Measurements from ENCODE around the gene NDRG3.

The NDRG3 gene

DNA sequence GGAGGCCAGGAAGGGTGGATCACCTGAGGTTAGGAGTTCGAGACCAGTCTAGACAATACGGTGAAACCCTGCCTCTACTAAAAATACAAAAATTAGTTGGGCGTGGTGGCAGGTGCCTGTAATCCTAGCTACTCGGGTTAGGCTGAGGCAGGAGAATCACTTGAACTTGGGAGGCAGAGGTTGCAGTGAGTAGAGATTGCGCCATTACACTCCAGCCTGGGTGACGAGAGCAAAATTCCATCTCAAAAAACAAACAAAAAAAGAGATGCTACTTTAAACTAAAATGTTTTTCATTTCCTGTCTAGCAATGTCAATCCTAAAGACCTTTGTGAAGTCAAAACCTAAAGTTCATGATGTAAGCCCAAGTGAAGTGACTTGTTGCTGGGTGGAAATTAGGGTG, 14.8 kb upstream of the NDRG3 start:
- H3K27me3 ChIP-seq (ENCODE audit: insufficient read depth, low read length, poor library complexity), result no peaks in the 10 kb centered on the region
- WGBS (ENCODE audit: extremely low coverage, insufficient coverage, low lambda C conversion rate), result no CpG with 5 or more reads among the region's 6 CpGs
- H3K79me1 ChIP-seq (ENCODE audit: low read length), result no peaks in the 10 kb centered on the region
- H3K4ac ChIP-seq (ENCODE audit: low read depth, low read length), result no peak overlapping the region
- no peak for DNase-seq
- no peak overlapping the region for H2BK5ac ChIP-seq (ENCODE audit: low read length)
- no peak overlapping the region for H3K4me3 ChIP-seq (ENCODE audit: low read length)
- no peaks in the 10 kb centered on the region for H3K4me1 ChIP-seq (ENCODE audit: control insufficient read depth, low read depth, low read length)
- H3K23ac ChIP-seq (ENCODE audit: low read length), result no peak overlapping the region
- H4K5ac ChIP-seq (ENCODE audit: low read length), result no peak overlapping the region
- no peak overlapping the region for H2BK15ac ChIP-seq (replicated peaks; ENCODE audit: low read depth)
- H3K36me3 ChIP-seq (ENCODE audit: control insufficient read depth, insufficient read depth, low read length), result peaks cover 5% of the 10 kb centered on the region
- no peak overlapping the region for H2BK120ac ChIP-seq (ENCODE audit: low read depth, low read length)
- no peak overlapping the region for H3K56ac ChIP-seq (ENCODE audit: low read length)
- no peak overlapping the region for H3K9ac ChIP-seq (ENCODE audit: low read length)
- no peak overlapping the region for H4K8ac ChIP-seq (ENCODE audit: low read depth, low read length)
- H2AK5ac ChIP-seq (ENCODE audit: low read length), result no peak overlapping the region
- H3K4me2 ChIP-seq (ENCODE audit: low read length), result no peak overlapping the region
- H3K18ac ChIP-seq (ENCODE audit: low read length), result no peak overlapping the region
- no peaks in the 10 kb centered on the region for H3K79me2 ChIP-seq (ENCODE audit: control insufficient read depth, insufficient read depth, low read length)
- H3K27ac ChIP-seq (ENCODE audit: low read depth, low read length), result no peak overlapping the region

DNA sequence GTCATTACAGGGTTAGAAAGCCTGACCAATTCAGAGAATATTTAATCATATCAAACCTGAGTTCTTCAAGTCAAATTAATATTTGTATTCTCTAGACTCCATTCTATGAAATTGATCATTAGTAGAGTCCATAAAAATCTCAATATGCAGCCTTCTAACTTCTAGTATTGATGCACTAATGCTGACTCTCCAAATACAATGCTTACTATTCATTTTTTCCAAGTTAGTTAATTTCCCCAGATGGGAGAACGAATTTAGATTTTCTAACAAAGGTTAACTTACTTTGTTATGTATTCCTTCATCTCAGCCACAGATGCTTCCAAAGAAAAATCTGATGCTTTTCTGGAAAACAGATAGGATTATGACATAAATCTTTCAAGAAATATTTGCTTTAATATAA, 12.4 kb upstream of the NDRG3 start:
- Histone ChIP-seq H2BK5ac (ENCODE audit: low read length) (no peak overlapping the region), H2BK15ac (replicated peaks; ENCODE audit: low read depth) (no peak overlapping the region), H3K79me2 (ENCODE audit: control insufficient read depth, insufficient read depth, low read length) (no peaks in the 10 kb centered on the region), H3K4me1 (ENCODE audit: control insufficient read depth, low read depth, low read length) (no peaks in the 10 kb centered on the region), H3K4me2 (ENCODE audit: low read length) (no peak overlapping the region), H3K79me1 (ENCODE audit: low read length) (no peaks in the 10 kb centered on the region), H3K56ac (ENCODE audit: low read length) (no peak overlapping the region), H3K27ac (ENCODE audit: low read depth, low read length) (no peak overlapping the region), H3K36me3 (ENCODE audit: control insufficient read depth, insufficient read depth, low read length) (peaks cover 8% of the 10 kb centered on the region), H3K4me3 (ENCODE audit: low read length) (no peak overlapping the region), H3K27me3 (ENCODE audit: insufficient read depth, low read length, poor library complexity) (no peaks in the 10 kb centered on the region), H3K18ac (ENCODE audit: low read length) (no peak overlapping the region), H3K9ac (ENCODE audit: low read length) (no peak overlapping the region), H3K23ac (ENCODE audit: low read length) (no peak overlapping the region), H2AK5ac (ENCODE audit: low read length) (no peak overlapping the region), H2BK120ac (ENCODE audit: low read depth, low read length) (no peak overlapping the region), H3K4ac (ENCODE audit: low read depth, low read length) (no peak overlapping the region), H4K5ac (ENCODE audit: low read length) (no peak overlapping the region), H4K8ac (ENCODE audit: low read depth, low read length) (no peak overlapping the region)
- no CpG with 5 or more reads among the region's 1 CpG for WGBS (ENCODE audit: extremely low coverage, insufficient coverage, low lambda C conversion rate)
- no peak for DNase-seq

DNA sequence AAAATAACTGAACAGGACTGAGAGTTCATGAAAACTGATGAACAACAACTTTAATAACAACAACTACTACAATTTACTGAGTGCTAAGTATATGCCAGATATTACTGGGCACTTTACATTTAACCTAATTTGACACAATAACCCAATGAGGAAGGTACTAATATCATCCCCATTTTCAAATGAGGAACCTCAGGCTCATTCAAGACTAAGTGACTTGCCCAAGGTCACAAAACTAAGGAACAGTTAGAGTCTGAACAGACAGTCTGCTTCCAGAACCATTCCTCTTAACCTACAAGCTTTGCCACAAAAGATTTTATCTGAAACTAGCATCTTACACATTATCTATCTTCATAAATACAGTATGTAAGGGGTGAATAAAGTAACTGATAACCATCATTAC, 10.6 kb upstream of the NDRG3 start:
- no peaks in the 10 kb centered on the region for H3K79me1 ChIP-seq (ENCODE audit: low read length)
- no peak overlapping the region for H2AK5ac ChIP-seq (ENCODE audit: low read length)
- H4K8ac ChIP-seq (ENCODE audit: low read depth, low read length), result no peak overlapping the region
- DNase-seq, result no peak
- H2BK5ac ChIP-seq (ENCODE audit: low read length), result no peak overlapping the region
- no peaks in the 10 kb centered on the region for H3K4me1 ChIP-seq (ENCODE audit: control insufficient read depth, low read depth, low read length)
- H3K27ac ChIP-seq (ENCODE audit: low read depth, low read length), result no peak overlapping the region
- no peak overlapping the region for H2BK120ac ChIP-seq (ENCODE audit: low read depth, low read length)
- no peaks in the 10 kb centered on the region for H3K79me2 ChIP-seq (ENCODE audit: control insufficient read depth, insufficient read depth, low read length)
- H3K27me3 ChIP-seq (ENCODE audit: insufficient read depth, low read length, poor library complexity), result no peaks in the 10 kb centered on the region
- H3K56ac ChIP-seq (ENCODE audit: low read length), result no peak overlapping the region
- no peak overlapping the region for H3K23ac ChIP-seq (ENCODE audit: low read length)
- no peak overlapping the region for H3K4ac ChIP-seq (ENCODE audit: low read depth, low read length)
- H3K4me3 ChIP-seq (ENCODE audit: low read length), result no peak overlapping the region
- H3K4me2 ChIP-seq (ENCODE audit: low read length), result no peak overlapping the region
- peaks cover 11% of the 10 kb centered on the region for H3K36me3 ChIP-seq (ENCODE audit: control insufficient read depth, insufficient read depth, low read length)
- H3K9ac ChIP-seq (ENCODE audit: low read length), result no peak overlapping the region
- H3K18ac ChIP-seq (ENCODE audit: low read length), result no peak overlapping the region
- no peak overlapping the region for H2BK15ac ChIP-seq (replicated peaks; ENCODE audit: low read depth)
- no peak overlapping the region for H4K5ac ChIP-seq (ENCODE audit: low read length)

DNA sequence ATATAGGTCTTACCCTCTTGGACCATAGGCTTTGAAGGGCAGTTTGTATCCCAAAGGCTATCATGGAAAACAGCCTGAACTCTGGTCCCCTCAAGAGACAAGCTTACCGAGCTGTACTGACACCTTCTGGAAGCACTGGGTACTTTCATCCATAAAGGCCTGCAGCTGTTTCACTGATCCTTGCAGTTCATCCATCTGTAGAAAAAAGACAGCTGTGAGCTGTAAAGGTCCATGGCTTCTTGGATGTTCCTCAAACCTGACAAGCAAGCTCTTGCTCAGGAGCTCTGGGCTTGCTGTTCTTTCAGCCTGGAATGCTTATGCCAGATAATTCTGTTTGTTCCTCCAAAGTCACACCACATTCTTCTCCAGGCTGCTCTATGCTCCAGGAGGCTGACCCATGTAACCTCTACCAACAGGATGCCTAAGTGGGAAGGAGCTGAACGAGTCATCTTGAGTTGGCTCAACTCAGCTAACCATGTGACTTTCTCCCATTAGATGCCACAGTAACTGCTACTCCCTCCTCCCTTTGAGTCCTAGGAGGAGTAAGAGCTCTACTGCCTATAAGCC, 8.8 kb upstream of the NDRG3 start:
- Histone ChIP-seq H2BK15ac (replicated peaks; ENCODE audit: low read depth) (no peak overlapping the region), H3K36me3 (ENCODE audit: control insufficient read depth, insufficient read depth, low read length) (peaks cover 11% of the 10 kb centered on the region), H3K4me3 (ENCODE audit: low read length) (no peak overlapping the region), H3K4me1 (ENCODE audit: control insufficient read depth, low read depth, low read length) (no peaks in the 10 kb centered on the region), H3K4ac (ENCODE audit: low read depth, low read length) (no peak overlapping the region), H2BK5ac (ENCODE audit: low read length) (no peak overlapping the region), H3K79me1 (ENCODE audit: low read length) (no peaks in the 10 kb centered on the region), H3K18ac (ENCODE audit: low read length) (no peak overlapping the region), H3K27me3 (ENCODE audit: insufficient read depth, low read length, poor library complexity) (no peaks in the 10 kb centered on the region), H2AK5ac (ENCODE audit: low read length) (no peak overlapping the region), H3K27ac (ENCODE audit: low read depth, low read length) (no peak overlapping the region), H3K23ac (ENCODE audit: low read length) (no peak overlapping the region), H3K79me2 (ENCODE audit: control insufficient read depth, insufficient read depth, low read length) (no peaks in the 10 kb centered on the region), H3K56ac (ENCODE audit: low read length) (no peak overlapping the region), H2BK120ac (ENCODE audit: low read depth, low read length) (no peak overlapping the region), H3K4me2 (ENCODE audit: low read length) (no peak overlapping the region), H3K9ac (ENCODE audit: low read length) (no peak overlapping the region), H4K5ac (ENCODE audit: low read length) (no peak overlapping the region), H4K8ac (ENCODE audit: low read depth, low read length) (no peak overlapping the region)
- DNase-seq, result peak; percentile 86
- no CpG with 5 or more reads among the region's 2 CpGs for WGBS (ENCODE audit: extremely low coverage, insufficient coverage, low lambda C conversion rate)

DNA sequence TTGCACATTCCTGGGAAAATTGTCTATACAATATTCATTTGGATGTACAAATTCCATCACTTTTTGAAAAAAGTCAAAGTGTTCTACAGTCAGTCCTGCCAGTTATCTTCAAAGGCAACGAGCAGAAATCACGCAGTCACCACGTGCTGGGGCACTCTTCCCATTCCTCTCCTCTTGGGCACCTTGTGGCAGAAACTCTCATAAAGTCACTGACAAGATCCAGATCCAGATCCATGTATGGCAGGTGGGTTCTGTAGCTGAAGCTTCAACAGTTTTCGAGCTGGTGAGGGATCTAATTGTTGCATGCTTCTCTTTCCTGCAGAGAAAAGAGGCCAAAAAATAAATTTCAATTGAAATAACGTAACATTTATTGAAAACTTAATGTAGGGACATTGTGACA, 6.7 kb upstream of the NDRG3 start:
- peaks cover 11% of the 10 kb centered on the region for H3K36me3 ChIP-seq (ENCODE audit: control insufficient read depth, insufficient read depth, low read length)
- H2BK5ac ChIP-seq (ENCODE audit: low read length), result no peak overlapping the region
- H2BK15ac ChIP-seq (replicated peaks; ENCODE audit: low read depth), result no peak overlapping the region
- peak overlapping the region; percentile 28 for H3K27ac ChIP-seq (ENCODE audit: low read depth, low read length)
- no CpG with 5 or more reads among the region's 5 CpGs for WGBS (ENCODE audit: extremely low coverage, insufficient coverage, low lambda C conversion rate)
- H3K4ac ChIP-seq (ENCODE audit: low read depth, low read length), result no peak overlapping the region
- no peaks in the 10 kb centered on the region for H3K27me3 ChIP-seq (ENCODE audit: insufficient read depth, low read length, poor library complexity)
- H2AK5ac ChIP-seq (ENCODE audit: low read length), result no peak overlapping the region
- H4K5ac ChIP-seq (ENCODE audit: low read length), result no peak overlapping the region
- H3K4me1 ChIP-seq (ENCODE audit: control insufficient read depth, low read depth, low read length), result no peaks in the 10 kb centered on the region
- H2BK120ac ChIP-seq (ENCODE audit: low read depth, low read length), result no peak overlapping the region
- no peak overlapping the region for H3K18ac ChIP-seq (ENCODE audit: low read length)
- no peak overlapping the region for H3K56ac ChIP-seq (ENCODE audit: low read length)
- H3K23ac ChIP-seq (ENCODE audit: low read length), result no peak overlapping the region
- H3K79me1 ChIP-seq (ENCODE audit: low read length), result no peaks in the 10 kb centered on the region
- no peak overlapping the region for H3K4me3 ChIP-seq (ENCODE audit: low read length)
- H4K8ac ChIP-seq (ENCODE audit: low read depth, low read length), result no peak overlapping the region
- H3K9ac ChIP-seq (ENCODE audit: low read length), result no peak overlapping the region
- H3K4me2 ChIP-seq (ENCODE audit: low read length), result no peak overlapping the region
- no peaks in the 10 kb centered on the region for H3K79me2 ChIP-seq (ENCODE audit: control insufficient read depth, insufficient read depth, low read length)
- no peak for DNase-seq

DNA sequence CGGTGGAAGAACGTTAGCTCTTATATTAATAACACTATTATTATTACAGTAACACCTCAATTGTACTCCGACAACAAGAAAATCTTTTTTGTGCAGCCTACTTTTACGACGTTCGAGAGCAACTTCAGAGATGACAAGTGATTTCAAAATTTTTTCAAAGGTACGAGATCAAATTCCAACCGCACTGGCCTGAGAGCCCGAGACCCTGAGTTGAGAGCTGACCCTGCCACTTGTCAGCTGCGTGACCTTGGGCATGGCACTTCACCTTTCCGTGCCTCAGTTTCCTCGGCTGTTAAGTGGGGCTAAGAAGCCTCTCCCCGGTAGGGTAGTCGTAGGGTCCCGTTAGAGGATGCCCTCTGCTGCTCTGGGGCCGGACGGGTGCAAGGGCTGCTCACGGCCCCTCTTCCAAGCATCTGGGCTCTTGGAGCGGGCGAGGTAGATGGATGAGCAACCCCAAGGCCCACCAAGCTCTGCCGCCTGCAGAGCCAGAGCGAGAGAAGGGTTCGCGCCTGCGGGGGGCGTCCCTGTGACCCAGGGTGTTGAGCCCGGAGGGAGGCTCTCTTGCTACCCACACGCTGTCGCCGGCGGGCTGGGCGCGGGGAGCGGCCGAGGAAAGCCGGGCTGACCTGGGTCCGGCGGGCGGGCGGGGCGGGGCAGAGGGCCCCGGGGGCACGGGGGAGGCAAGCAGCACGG, 510 bp downstream of the NDRG3 start:
- Histone ChIP-seq H3K18ac (ENCODE audit: low read length) (peak overlapping the region; percentile 86), H4K5ac (ENCODE audit: low read length) (no peak overlapping the region), H3K56ac (ENCODE audit: low read length) (peak overlapping the region; percentile 82), H3K4ac (ENCODE audit: low read depth, low read length) (peak overlapping the region; percentile 2), H3K27me3 (ENCODE audit: insufficient read depth, low read length, poor library complexity) (no peaks in the 10 kb centered on the region), H2BK5ac (ENCODE audit: low read length) (no peak overlapping the region), H2BK15ac (replicated peaks; ENCODE audit: low read depth) (no peak overlapping the region), H2AK5ac (ENCODE audit: low read length) (no peak overlapping the region), H2BK120ac (ENCODE audit: low read depth, low read length) (no peak overlapping the region), H4K8ac (ENCODE audit: low read depth, low read length) (peak overlapping the region; percentile 2), H3K4me2 (ENCODE audit: low read length) (peak overlapping the region; percentile 99), H3K79me2 (ENCODE audit: control insufficient read depth, insufficient read depth, low read length) (no peaks in the 10 kb centered on the region), H3K9ac (ENCODE audit: low read length) (peak overlapping the region; percentile 73), H3K79me1 (ENCODE audit: low read length) (peaks cover 5% of the 10 kb centered on the region), H3K4me1 (ENCODE audit: control insufficient read depth, low read depth, low read length) (peaks cover 4% of the 10 kb centered on the region), H3K36me3 (ENCODE audit: control insufficient read depth, insufficient read depth, low read length) (no peaks in the 10 kb centered on the region), H3K23ac (ENCODE audit: low read length) (peak overlapping the region; percentile 66), H3K27ac (ENCODE audit: low read depth, low read length) (peak overlapping the region; percentile 42), H3K4me3 (ENCODE audit: low read length) (peak overlapping the region; percentile 58)
- WGBS (ENCODE audit: extremely low coverage, insufficient coverage, low lambda C conversion rate), result no CpG with 5 or more reads among the region's 44 CpGs
- peak; percentile 46 for DNase-seq

Data from mesendoderm (in vitro differentiated cells).